ENCODE results near the gene PRKD3.

DNA sequence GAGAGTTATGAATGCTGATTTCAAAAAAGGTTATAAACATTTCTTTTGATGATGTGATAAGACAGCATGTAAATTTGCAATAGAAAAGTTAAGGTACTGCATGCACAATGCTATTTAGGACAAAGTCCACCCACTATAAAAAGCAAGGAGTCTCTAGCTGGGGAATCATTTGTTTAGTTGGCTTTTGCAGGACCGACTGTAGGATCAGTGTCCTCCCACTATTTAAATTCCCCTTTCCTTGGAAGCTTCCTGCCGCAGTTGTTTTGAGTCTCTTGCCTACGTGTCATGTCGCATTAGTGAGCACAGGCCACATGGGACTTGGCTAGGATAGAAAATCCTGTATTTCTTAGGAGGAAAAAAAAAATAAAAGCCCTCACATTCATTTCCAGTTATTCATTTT, 32.9 kb upstream of the PRKD3 start:
- TF ChIP-seq, protein P1, sequence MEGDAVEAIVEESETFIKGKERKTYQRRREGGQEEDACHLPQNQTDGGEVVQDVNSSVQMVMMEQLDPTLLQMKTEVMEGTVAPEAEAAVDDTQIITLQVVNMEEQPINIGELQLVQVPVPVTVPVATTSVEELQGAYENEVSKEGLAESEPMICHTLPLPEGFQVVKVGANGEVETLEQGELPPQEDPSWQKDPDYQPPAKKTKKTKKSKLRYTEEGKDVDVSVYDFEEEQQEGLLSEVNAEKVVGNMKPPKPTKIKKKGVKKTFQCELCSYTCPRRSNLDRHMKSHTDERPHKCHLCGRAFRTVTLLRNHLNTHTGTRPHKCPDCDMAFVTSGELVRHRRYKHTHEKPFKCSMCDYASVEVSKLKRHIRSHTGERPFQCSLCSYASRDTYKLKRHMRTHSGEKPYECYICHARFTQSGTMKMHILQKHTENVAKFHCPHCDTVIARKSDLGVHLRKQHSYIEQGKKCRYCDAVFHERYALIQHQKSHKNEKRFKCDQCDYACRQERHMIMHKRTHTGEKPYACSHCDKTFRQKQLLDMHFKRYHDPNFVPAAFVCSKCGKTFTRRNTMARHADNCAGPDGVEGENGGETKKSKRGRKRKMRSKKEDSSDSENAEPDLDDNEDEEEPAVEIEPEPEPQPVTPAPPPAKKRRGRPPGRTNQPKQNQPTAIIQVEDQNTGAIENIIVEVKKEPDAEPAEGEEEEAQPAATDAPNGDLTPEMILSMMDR (IDR thresholded peaks at IDR 0.05), result no peak
- no peak for TF ChIP-seq ZFX (IDR thresholded peaks at IDR 0.05; ENCODE audit: borderline replicate concordance)
